HG03575 (cell line): ENCODE measurements around the gene DCANP1.
"Not testable (repeated sequence)": the region's sequence is repeated elsewhere in the genome, so short reads cannot be mapped to it uniquely, and the experiment has no call there.

ENCODE experiments used
- ATAC-seq: cut with Tn5 transposase; IDR thresholded peaks from one replicate; pipeline ENCODE4 v1.9.1; 2021; ENCODE audit not compliant: unreplicated experiment, insufficient number of reproducible peaks, low FRiP score; ENCODE audit errors: extremely low read depth

Gene DCANP1

GRCh38 chr5:135447298-135447929 lies at the start of gene DCANP1:
Gene DCANP1, minus strand, starts transcription at chr5:135447348. Its CDS starts 240 bp downstream, at chr5:135447108.
- no peak for ATAC-seq

- not testable (repeated sequence) for ATAC-seq
Measured at GRCh38 chr5:135495531-135495930, 48.4 kb upstream of the DCANP1 start.

GRCh38 chr5:135494196-135494595 lies 47.0 kb upstream of the DCANP1 start:
- ATAC-seq = no peak

- no peak for ATAC-seq
Measured at GRCh38 chr5:135493406-135494180, 46.4 kb upstream of the DCANP1 start.

GRCh38 chr5:135492319-135492626 lies 45.1 kb upstream of the DCANP1 start:
- ATAC-seq = no peak

- no peak for ATAC-seq
Measured at GRCh38 chr5:135491552-135492318, 44.6 kb upstream of the DCANP1 start.

GRCh38 chr5:135491038-135491551 lies 43.9 kb upstream of the DCANP1 start:
- no peak for ATAC-seq

GRCh38 chr5:135490245-135491037 lies 43.3 kb upstream of the DCANP1 start:
- no peak for ATAC-seq

- no peak for ATAC-seq
Measured at GRCh38 chr5:135489466-135490244, 42.5 kb upstream of the DCANP1 start.

GRCh38 chr5:135488727-135489465 lies 41.7 kb upstream of the DCANP1 start:
- ATAC-seq = no peak

- ATAC-seq = no peak
Measured at GRCh38 chr5:135487839-135488514, 40.8 kb upstream of the DCANP1 start.

- no peak for ATAC-seq
Measured at GRCh38 chr5:135487037-135487395, 39.9 kb upstream of the DCANP1 start.

GRCh38 chr5:135486131-135487036 lies 39.2 kb upstream of the DCANP1 start:
- no peak for ATAC-seq

- ATAC-seq = no peak
Measured at GRCh38 chr5:135484674-135485086, 37.5 kb upstream of the DCANP1 start.

GRCh38 chr5:135483254-135483653 lies 36.1 kb upstream of the DCANP1 start:
- no peak for ATAC-seq

GRCh38 chr5:135482381-135482933 lies 35.3 kb upstream of the DCANP1 start:
- no peak for ATAC-seq
